Activated naive CD4-positive, alpha-beta T cell treated with anti-CD3 and anti-CD28 coated beads for 36 hours (primary cell): ENCODE measurements around the gene TMEM132E. TPM values are rescaled to one million over a fixed set of nuclear protein-coding genes. Genes with fewer than 3 reads are reported as not detected.

Experiments
- CTCF ChIA-PET: fragments of 350-600 bp; sonication (Branson Sonifier 250); formaldehyde crosslinking; loops from one replicate; lab custom pipeline; 2021; ENCODE audit warnings: antibody characterized with exemption; lab: Charles Lee
- DNase-seq: peaks from one replicate; pipeline ENCODE4 v3.0.0-alpha.2; 2020
- H3K27ac Mint-ChIP-seq: one replicate; pipeline ENCODE4 v1.8.0; 2021; ENCODE audit warnings: mild to moderate bottlenecking, mixed read lengths
- H3K27me3 Mint-ChIP-seq: one replicate; pipeline ENCODE4 v1.8.0; 2021; ENCODE audit warnings: low read depth, mixed read lengths
- H3K36me3 Mint-ChIP-seq: one replicate; pipeline ENCODE4 v1.8.0; 2021; ENCODE audit warnings: low read depth, mixed read lengths
- H3K4me1 Mint-ChIP-seq: one replicate; pipeline ENCODE4 v1.8.0; 2021; ENCODE audit warnings: low read depth, mixed read lengths
- H3K4me3 Mint-ChIP-seq: one replicate; pipeline ENCODE4 v1.8.0; 2021; ENCODE audit warnings: mild to moderate bottlenecking, moderate library complexity, mixed read lengths
- H3K9me3 Mint-ChIP-seq: one replicate; pipeline ENCODE4 v1.8.0; 2021; ENCODE audit warnings: mixed read lengths
- intact Hi-C: fragments of 100-400 bp; cut with micrococcal nuclease; formaldehyde crosslinking; loops from one replicate; pipeline ENCODE4 v1.15.1; 2023
- total RNA-seq, 2 experiments: library from RNA; stranded (reverse); gene quantifications; one replicate each; pipeline ENCODE4 v1.2.3, GENCODE V29; 2021

TMEM132E gene
- total RNA-seq, 2 experiments from 2014 or later: not detected

- H3K36me3 Mint-ChIP-seq: no peaks in the 10 kb centered on the region
- H3K27me3 Mint-ChIP-seq: peaks cover 21% of the 10 kb centered on the region
- intact Hi-C loops: no loop called here
- no peak overlapping the region for H3K4me3 Mint-ChIP-seq
- no peaks in the 10 kb centered on the region for H3K4me1 Mint-ChIP-seq
- no peak for DNase-seq
- CTCF ChIA-PET: interaction anchor here (1.0 kb wide), 1 partner anchor 14 kb away, joined by 3 read pairs; no protein-coding TSS in a partner anchor
- H3K9me3 Mint-ChIP-seq: no peaks in the 10 kb centered on the region
- H3K27ac Mint-ChIP-seq: no peak overlapping the region
Observed at GRCh38 chr17:34549966-34550365, 29.4 kb upstream of the TMEM132E start.

GRCh38 chr17:34553907-34554306, 25.5 kb upstream of the TMEM132E start:
- H3K9me3 Mint-ChIP-seq: no peaks in the 10 kb centered on the region
- DNase-seq: no peak
- intact Hi-C loops: no loop called here
- CTCF ChIA-PET: interaction anchor here (0.8 to 1.0 kb wide), 3 partner anchors 9 to 13 kb away, joined by 3 to 4 read pairs (median 4); no protein-coding TSS in a partner anchor
- H3K4me1 Mint-ChIP-seq: no peaks in the 10 kb centered on the region
- no peak overlapping the region for H3K4me3 Mint-ChIP-seq
- no peaks in the 10 kb centered on the region for H3K36me3 Mint-ChIP-seq
- H3K27me3 Mint-ChIP-seq: peaks cover 19% of the 10 kb centered on the region
- H3K27ac Mint-ChIP-seq: no peak overlapping the region

- no peaks in the 10 kb centered on the region for H3K9me3 Mint-ChIP-seq
- peaks cover 14% of the 10 kb centered on the region for H3K27me3 Mint-ChIP-seq
- H3K4me1 Mint-ChIP-seq: no peaks in the 10 kb centered on the region
- CTCF ChIA-PET: interaction anchor here (2.6 kb wide), 1 partner anchor 14 kb away, joined by 10 read pairs; no protein-coding TSS in a partner anchor
- intact Hi-C loops: no loop called here
- no peak overlapping the region for H3K27ac Mint-ChIP-seq
- no peak for DNase-seq
- no peaks in the 10 kb centered on the region for H3K36me3 Mint-ChIP-seq
- no peak overlapping the region for H3K4me3 Mint-ChIP-seq
Observed at GRCh38 chr17:34556384-34556783, 23.0 kb upstream of the TMEM132E start.

- H3K4me1 Mint-ChIP-seq: no peaks in the 10 kb centered on the region
- DNase-seq: no peak
- H3K36me3 Mint-ChIP-seq: no peaks in the 10 kb centered on the region
- H3K27ac Mint-ChIP-seq: no peak overlapping the region
- H3K9me3 Mint-ChIP-seq: no peaks in the 10 kb centered on the region
- CTCF ChIA-PET: interaction anchor here (2.6 kb wide), 1 partner anchor 15 kb away, joined by 10 read pairs; no protein-coding TSS in a partner anchor
- H3K27me3 Mint-ChIP-seq: peaks cover 12% of the 10 kb centered on the region
- intact Hi-C loops: no loop called here
- H3K4me3 Mint-ChIP-seq: no peak overlapping the region
Observed at GRCh38 chr17:34556931-34557330, 22.5 kb upstream of the TMEM132E start.

GRCh38 chr17:34561328-34561727, 18.1 kb upstream of the TMEM132E start:
- Mint-ChIP-seq H3K4me1 (no peaks in the 10 kb centered on the region), H3K27me3 (peaks cover 12% of the 10 kb centered on the region), H3K36me3 (no peaks in the 10 kb centered on the region), H3K4me3 (no peak overlapping the region), H3K9me3 (no peaks in the 10 kb centered on the region), H3K27ac (no peak overlapping the region)
- CTCF ChIA-PET: interaction anchor here (0.6 to 2.3 kb wide), 2 partner anchors 19 to 213 kb away, joined by 3 to 9 read pairs; no protein-coding TSS in a partner anchor
- intact Hi-C loops: no loop called here
- DNase-seq: no peak

GRCh38 chr17:34562387-34562786, 17.0 kb upstream of the TMEM132E start:
- H3K36me3 Mint-ChIP-seq: no peaks in the 10 kb centered on the region
- H3K9me3 Mint-ChIP-seq: no peaks in the 10 kb centered on the region
- H3K27ac Mint-ChIP-seq: no peak overlapping the region
- intact Hi-C loops: no loop called here
- H3K4me1 Mint-ChIP-seq: no peaks in the 10 kb centered on the region
- no peak overlapping the region for H3K4me3 Mint-ChIP-seq
- peaks cover 12% of the 10 kb centered on the region for H3K27me3 Mint-ChIP-seq
- CTCF ChIA-PET: interaction anchor here (0.8 to 1.5 kb wide), 2 partner anchors 15 to 23 kb away, joined by 3 to 4 read pairs; no protein-coding TSS in a partner anchor
- DNase-seq: no peak

GRCh38 chr17:34565713-34566112, 13.7 kb upstream of the TMEM132E start:
- no peaks in the 10 kb centered on the region for H3K9me3 Mint-ChIP-seq
- no peaks in the 10 kb centered on the region for H3K4me1 Mint-ChIP-seq
- intact Hi-C loops: no loop called here
- H3K27me3 Mint-ChIP-seq: peaks cover 16% of the 10 kb centered on the region
- no peaks in the 10 kb centered on the region for H3K36me3 Mint-ChIP-seq
- no peak for DNase-seq
- CTCF ChIA-PET: no interaction called here
- no peak overlapping the region for H3K4me3 Mint-ChIP-seq
- no peak overlapping the region for H3K27ac Mint-ChIP-seq

GRCh38 chr17:34566201-34566600, 13.2 kb upstream of the TMEM132E start:
- Mint-ChIP-seq H3K9me3 (no peaks in the 10 kb centered on the region), H3K4me3 (no peak overlapping the region), H3K4me1 (no peaks in the 10 kb centered on the region), H3K36me3 (no peaks in the 10 kb centered on the region), H3K27ac (no peak overlapping the region), H3K27me3 (peaks cover 16% of the 10 kb centered on the region)
- CTCF ChIA-PET: no interaction called here
- intact Hi-C loops: no loop called here
- DNase-seq: no peak

GRCh38 chr17:34566873-34567272, 12.5 kb upstream of the TMEM132E start:
- intact Hi-C loops: no loop called here
- Mint-ChIP-seq H3K27ac (no peak overlapping the region), H3K27me3 (peaks cover 18% of the 10 kb centered on the region), H3K36me3 (no peaks in the 10 kb centered on the region), H3K4me3 (no peak overlapping the region), H3K4me1 (no peaks in the 10 kb centered on the region), H3K9me3 (no peaks in the 10 kb centered on the region)
- no peak for DNase-seq
- CTCF ChIA-PET: interaction anchor here (1.8 kb wide), 1 partner anchor 24 kb away, joined by 5 read pairs; no protein-coding TSS in a partner anchor

- H3K4me3 Mint-ChIP-seq: no peak overlapping the region
- H3K9me3 Mint-ChIP-seq: no peaks in the 10 kb centered on the region
- CTCF ChIA-PET: interaction anchor here (1.8 kb wide), 1 partner anchor 25 kb away, joined by 5 read pairs; no protein-coding TSS in a partner anchor
- no peaks in the 10 kb centered on the region for H3K36me3 Mint-ChIP-seq
- no peak overlapping the region for H3K27ac Mint-ChIP-seq
- intact Hi-C loops: no loop called here
- DNase-seq: no peak
- H3K4me1 Mint-ChIP-seq: no peaks in the 10 kb centered on the region
- peaks cover 23% of the 10 kb centered on the region for H3K27me3 Mint-ChIP-seq
Observed at GRCh38 chr17:34567691-34568465, 11.5 kb upstream of the TMEM132E start.

GRCh38 chr17:34568953-34569352, 10.4 kb upstream of the TMEM132E start:
- no peak overlapping the region for H3K27ac Mint-ChIP-seq
- H3K4me1 Mint-ChIP-seq: no peaks in the 10 kb centered on the region
- no peaks in the 10 kb centered on the region for H3K9me3 Mint-ChIP-seq
- H3K36me3 Mint-ChIP-seq: no peaks in the 10 kb centered on the region
- intact Hi-C loops: no loop called here
- DNase-seq: no peak
- H3K27me3 Mint-ChIP-seq: peaks cover 24% of the 10 kb centered on the region
- CTCF ChIA-PET: no interaction called here
- H3K4me3 Mint-ChIP-seq: no peak overlapping the region

- Mint-ChIP-seq H3K27ac (no peak overlapping the region), H3K27me3 (peaks cover 29% of the 10 kb centered on the region), H3K36me3 (no peaks in the 10 kb centered on the region), H3K9me3 (no peaks in the 10 kb centered on the region), H3K4me3 (no peak overlapping the region), H3K4me1 (no peaks in the 10 kb centered on the region)
- DNase-seq: no peak
- CTCF ChIA-PET: no interaction called here
- intact Hi-C loops: no loop called here
Observed at GRCh38 chr17:34569591-34569990, 9.8 kb upstream of the TMEM132E start.

GRCh38 chr17:34570506-34570905, 8.9 kb upstream of the TMEM132E start:
- CTCF ChIA-PET: no interaction called here
- H3K4me1 Mint-ChIP-seq: no peaks in the 10 kb centered on the region
- intact Hi-C loops: no loop called here
- H3K36me3 Mint-ChIP-seq: no peaks in the 10 kb centered on the region
- no peaks in the 10 kb centered on the region for H3K9me3 Mint-ChIP-seq
- peaks cover 36% of the 10 kb centered on the region for H3K27me3 Mint-ChIP-seq
- no peak for DNase-seq
- no peak overlapping the region for H3K27ac Mint-ChIP-seq
- H3K4me3 Mint-ChIP-seq: no peak overlapping the region
